Measurements from ENCODE around the gene HUS1. TPM values are rescaled to one million over a fixed set of nuclear protein-coding genes. Genes with fewer than 3 reads are reported as not detected.

HUS1 gene
- polyA plus RNA-seq, 1 donor, result 20.1 TPM

DNA sequence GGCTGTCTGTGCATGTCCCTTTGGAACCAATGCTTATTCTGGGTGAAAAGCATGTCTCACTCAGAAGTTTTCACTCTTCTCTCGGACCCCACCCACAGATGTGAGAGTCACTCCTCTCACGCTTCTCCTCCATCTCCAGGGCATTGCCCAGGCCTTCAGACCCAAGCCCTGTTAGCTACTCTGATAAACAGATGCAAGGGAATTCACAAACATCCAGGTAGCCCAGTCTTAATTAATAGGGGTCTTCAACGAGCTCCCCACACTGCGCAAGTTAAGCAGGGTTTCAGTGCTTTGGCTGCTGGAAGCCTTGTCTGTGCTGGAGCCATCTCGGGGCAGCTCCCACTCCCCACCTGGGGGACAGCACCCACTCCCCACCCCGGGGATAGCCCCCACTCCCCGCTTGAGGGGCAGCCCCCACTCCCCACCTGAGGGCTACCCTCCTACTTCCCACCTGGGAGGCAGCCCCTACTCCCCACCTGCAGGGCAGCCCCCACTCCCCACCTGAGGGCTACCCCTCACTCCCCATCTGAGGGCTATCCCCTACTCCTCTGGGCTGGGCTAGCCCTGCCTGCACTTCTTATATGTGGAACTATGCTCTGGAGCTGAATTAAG lies 39.9 kb downstream of the HUS1 start:
- peaks cover 19% of the 10 kb centered on the region for H3K4me1 ChIP-seq (ENCODE audit: control insufficient read depth, insufficient read depth, low read length)
- peak overlapping the region; percentile 21 for H3K27ac ChIP-seq (ENCODE audit: low read length)
- H3K36me3 ChIP-seq (ENCODE audit: control insufficient read depth, insufficient read depth, low read length), result no peaks in the 10 kb centered on the region
- H3K4me3 ChIP-seq (ENCODE audit: low read length), result no peak overlapping the region
- no peaks in the 10 kb centered on the region for H3K9me3 ChIP-seq (ENCODE audit: control insufficient read depth, low read depth, low read length)
- no CpG with 5 or more reads among the region's 7 CpGs for WGBS (ENCODE audit: insufficient coverage, low lambda C conversion rate)
- H3K27me3 ChIP-seq (ENCODE audit: control insufficient read depth, insufficient read depth, low read length), result no peaks in the 10 kb centered on the region
- DNase-seq, result no peak

DNA sequence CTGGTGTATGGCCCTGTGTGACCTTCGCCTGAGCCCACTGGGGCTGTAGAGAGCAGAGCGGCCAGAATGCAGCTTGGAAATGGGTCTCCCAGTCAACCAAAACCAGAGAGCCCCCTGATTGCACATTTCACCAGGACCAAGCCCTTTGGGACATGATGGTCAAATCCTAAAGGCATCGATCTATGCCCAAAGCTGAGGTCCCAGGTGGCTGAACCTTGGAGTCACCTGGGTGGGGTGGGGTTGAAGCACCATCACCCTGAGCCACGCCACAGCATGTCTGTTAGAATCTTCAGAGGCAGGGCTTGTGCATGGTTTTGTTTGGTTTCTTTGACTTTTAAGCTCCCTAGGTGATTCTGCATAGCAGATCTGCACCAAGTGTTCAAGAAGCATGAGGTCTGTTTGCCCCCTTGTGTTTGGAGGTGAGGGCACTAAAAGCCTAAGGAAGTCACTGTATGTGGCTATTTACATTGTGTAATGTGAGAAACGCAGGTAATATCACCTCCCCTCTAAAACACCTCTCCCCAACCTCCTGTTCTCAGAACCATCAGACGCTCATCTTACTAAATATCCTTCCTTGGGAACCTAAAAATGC lies 40.7 kb downstream of the HUS1 start:
- no peak overlapping the region for H3K4me3 ChIP-seq (ENCODE audit: low read length)
- 92% methylated on average over 2 of the region's 6 CpGs for WGBS (ENCODE audit: insufficient coverage, low lambda C conversion rate)
- peaks cover 19% of the 10 kb centered on the region for H3K4me1 ChIP-seq (ENCODE audit: control insufficient read depth, insufficient read depth, low read length)
- H3K27ac ChIP-seq (ENCODE audit: low read length), result no peak overlapping the region
- no peaks in the 10 kb centered on the region for H3K9me3 ChIP-seq (ENCODE audit: control insufficient read depth, low read depth, low read length)
- H3K27me3 ChIP-seq (ENCODE audit: control insufficient read depth, insufficient read depth, low read length), result no peaks in the 10 kb centered on the region
- H3K36me3 ChIP-seq (ENCODE audit: control insufficient read depth, insufficient read depth, low read length), result no peaks in the 10 kb centered on the region
- DNase-seq, result no peak

DNA sequence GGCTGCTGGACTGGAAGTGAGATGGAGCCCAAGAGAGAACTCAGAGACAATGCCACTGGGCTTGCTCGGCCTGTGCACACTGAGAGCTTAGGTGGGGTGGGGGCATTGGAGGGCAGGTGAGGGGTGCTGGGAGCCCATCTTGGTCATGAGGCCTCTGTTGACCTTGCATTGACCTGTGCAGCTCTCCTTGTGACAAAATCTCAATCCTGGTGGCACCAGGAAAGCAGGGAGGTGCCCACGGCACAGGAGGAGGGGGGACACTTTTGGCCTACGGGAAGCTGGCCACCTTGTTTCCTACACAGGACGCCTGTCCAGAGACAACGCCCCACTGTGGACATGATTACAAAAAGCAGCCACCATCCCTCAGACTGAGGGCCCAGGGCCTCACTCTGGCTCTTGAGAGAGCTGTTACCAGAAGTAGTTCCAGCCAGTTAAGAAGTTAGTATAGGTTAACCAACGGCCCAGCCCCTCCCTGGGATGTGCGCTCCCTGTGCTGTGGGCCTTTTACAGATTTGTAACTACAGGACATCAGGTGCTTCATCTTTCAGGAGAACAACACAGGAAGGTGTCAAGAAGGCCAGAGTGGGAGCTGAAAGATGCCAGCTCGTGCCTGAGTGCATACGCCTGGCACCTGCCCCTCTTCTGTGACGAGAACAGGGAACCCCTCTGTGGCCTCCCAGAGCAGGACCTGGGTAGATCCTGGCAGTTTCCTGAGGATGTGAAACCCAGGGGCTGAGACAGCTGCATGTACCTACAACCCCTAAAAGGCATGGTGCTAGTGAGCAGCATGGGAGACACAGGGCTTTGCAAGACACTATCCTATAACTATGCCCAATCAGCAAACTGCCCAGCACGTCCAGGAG lies 41.5 kb downstream of the HUS1 start:
- Histone ChIP-seq H3K4me1 (ENCODE audit: control insufficient read depth, insufficient read depth, low read length) (peaks cover 19% of the 10 kb centered on the region), H3K27ac (ENCODE audit: low read length) (no peak overlapping the region), H3K9me3 (ENCODE audit: control insufficient read depth, low read depth, low read length) (no peaks in the 10 kb centered on the region), H3K36me3 (ENCODE audit: control insufficient read depth, insufficient read depth, low read length) (no peaks in the 10 kb centered on the region), H3K4me3 (ENCODE audit: low read length) (no peak overlapping the region), H3K27me3 (ENCODE audit: control insufficient read depth, insufficient read depth, low read length) (no peaks in the 10 kb centered on the region)
- no CpG with 5 or more reads among the region's 11 CpGs for WGBS (ENCODE audit: insufficient coverage, low lambda C conversion rate)
- DNase-seq, result no peak

DNA sequence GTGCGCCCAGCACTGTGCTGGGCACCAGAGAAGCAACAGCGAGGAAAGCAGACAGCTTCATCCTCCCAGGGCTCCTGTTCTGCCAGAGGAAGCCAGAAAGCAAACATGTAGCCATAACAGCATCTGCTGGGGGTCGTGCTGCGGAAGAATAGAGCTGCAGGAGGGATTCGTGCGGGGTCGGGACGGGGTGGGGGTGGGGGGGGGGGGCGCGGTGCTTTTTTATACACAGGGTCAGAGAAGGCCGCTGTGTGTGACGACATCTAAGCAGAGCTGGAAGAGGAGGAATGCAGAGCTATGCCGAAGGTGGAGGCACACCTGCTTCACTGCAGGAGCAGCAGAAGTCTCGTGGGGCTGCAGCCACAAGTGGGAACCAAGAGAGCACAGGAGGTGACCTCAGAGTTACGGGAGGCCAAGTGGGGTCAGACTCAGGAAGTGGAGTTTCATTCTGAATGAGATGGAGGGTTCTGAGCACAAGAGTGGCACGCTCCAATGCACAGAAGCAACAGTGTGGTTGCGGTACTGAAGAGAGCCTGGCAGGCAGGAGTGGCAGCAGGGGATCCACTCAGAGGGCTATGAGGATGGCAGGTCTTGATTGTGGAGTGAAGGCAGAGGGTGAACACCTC lies 42.2 kb downstream of the HUS1 start:
- Histone ChIP-seq H3K27me3 (ENCODE audit: control insufficient read depth, insufficient read depth, low read length) (no peaks in the 10 kb centered on the region), H3K36me3 (ENCODE audit: control insufficient read depth, insufficient read depth, low read length) (no peaks in the 10 kb centered on the region), H3K9me3 (ENCODE audit: control insufficient read depth, low read depth, low read length) (no peaks in the 10 kb centered on the region), H3K4me3 (ENCODE audit: low read length) (no peak overlapping the region), H3K27ac (ENCODE audit: low read length) (no peak overlapping the region), H3K4me1 (ENCODE audit: control insufficient read depth, insufficient read depth, low read length) (peaks cover 19% of the 10 kb centered on the region)
- WGBS (ENCODE audit: insufficient coverage, low lambda C conversion rate), result no CpG with 5 or more reads among the region's 17 CpGs
- DNase-seq, result no peak

DNA sequence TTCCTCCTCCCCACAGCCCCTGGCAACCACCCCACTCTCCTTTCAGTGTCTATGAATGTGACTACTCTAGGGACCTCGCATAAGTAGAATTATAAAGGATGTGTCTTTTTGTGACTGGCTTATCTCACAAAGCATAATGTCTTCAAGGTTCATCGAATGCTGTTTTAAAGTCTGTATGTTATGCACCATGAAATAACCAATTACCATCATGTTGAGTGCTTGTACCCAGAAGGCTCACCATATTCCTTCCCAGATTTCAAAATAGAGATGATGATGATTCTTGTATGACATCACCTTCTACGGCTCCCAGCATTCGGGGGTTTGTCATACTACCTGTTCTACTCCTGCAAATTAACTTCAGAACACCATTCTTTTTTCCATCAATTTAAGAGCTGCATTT lies 43.1 kb downstream of the HUS1 start:
- no peak overlapping the region for H3K27ac ChIP-seq (ENCODE audit: low read length)
- peaks cover 19% of the 10 kb centered on the region for H3K4me1 ChIP-seq (ENCODE audit: control insufficient read depth, insufficient read depth, low read length)
- no peaks in the 10 kb centered on the region for H3K27me3 ChIP-seq (ENCODE audit: control insufficient read depth, insufficient read depth, low read length)
- no peaks in the 10 kb centered on the region for H3K9me3 ChIP-seq (ENCODE audit: control insufficient read depth, low read depth, low read length)
- no peak for DNase-seq
- 93% methylated on average over 2 of the region's 4 CpGs for WGBS (ENCODE audit: insufficient coverage, low lambda C conversion rate)
- no peak overlapping the region for H3K4me3 ChIP-seq (ENCODE audit: low read length)
- no peaks in the 10 kb centered on the region for H3K36me3 ChIP-seq (ENCODE audit: control insufficient read depth, insufficient read depth, low read length)

DNA sequence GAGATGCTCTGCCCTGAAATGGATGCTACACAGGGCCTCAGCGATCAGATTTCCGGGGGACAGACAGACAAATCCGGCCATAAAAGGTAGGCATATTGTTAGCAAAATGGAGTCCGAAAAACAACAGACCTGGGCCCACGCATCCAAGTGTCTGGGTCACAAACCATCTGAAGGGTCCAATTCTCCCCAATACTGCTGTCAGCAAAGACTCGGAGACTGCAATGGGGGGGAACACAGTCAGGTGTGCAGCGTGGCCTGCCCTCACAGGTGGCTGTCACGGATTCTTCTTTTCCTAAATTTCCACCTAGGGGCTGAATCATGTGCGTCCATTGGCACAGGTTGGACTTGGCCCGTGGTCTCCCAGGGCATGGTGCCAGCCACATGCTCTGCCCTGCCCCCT lies 44.1 kb downstream of the HUS1 start:
- Histone ChIP-seq H3K4me3 (ENCODE audit: low read length) (no peak overlapping the region), H3K27ac (ENCODE audit: low read length) (no peak overlapping the region), H3K27me3 (ENCODE audit: control insufficient read depth, insufficient read depth, low read length) (no peaks in the 10 kb centered on the region), H3K36me3 (ENCODE audit: control insufficient read depth, insufficient read depth, low read length) (no peaks in the 10 kb centered on the region), H3K9me3 (ENCODE audit: control insufficient read depth, low read depth, low read length) (no peaks in the 10 kb centered on the region), H3K4me1 (ENCODE audit: control insufficient read depth, insufficient read depth, low read length) (peaks cover 10% of the 10 kb centered on the region)
- no CpG with 5 or more reads among the region's 10 CpGs for WGBS (ENCODE audit: insufficient coverage, low lambda C conversion rate)
- DNase-seq, result no peak

DNA sequence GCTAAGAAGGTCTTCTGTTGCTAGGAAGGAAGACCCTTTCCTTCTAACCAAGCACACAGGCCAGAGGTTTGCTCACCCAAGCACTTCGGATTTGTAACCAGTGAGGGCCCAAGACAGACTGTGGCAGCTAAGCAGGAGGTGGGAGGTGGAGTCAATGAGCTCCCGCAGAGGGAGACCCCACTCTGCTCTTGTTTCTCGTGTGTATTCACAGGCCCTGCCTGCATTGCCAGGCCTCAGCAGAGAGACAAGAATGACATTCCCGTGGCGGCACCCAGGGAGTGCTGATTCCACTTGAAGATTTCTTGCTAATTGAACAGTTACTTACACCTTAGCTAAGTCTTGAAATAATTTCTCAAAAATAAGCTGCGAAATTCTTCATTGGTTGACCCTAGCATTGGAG lies 44.6 kb downstream of the HUS1 start:
- Histone ChIP-seq H3K4me3 (ENCODE audit: low read length) (no peak overlapping the region), H3K27ac (ENCODE audit: low read length) (no peak overlapping the region), H3K9me3 (ENCODE audit: control insufficient read depth, low read depth, low read length) (no peaks in the 10 kb centered on the region), H3K4me1 (ENCODE audit: control insufficient read depth, insufficient read depth, low read length) (peaks cover 5% of the 10 kb centered on the region), H3K36me3 (ENCODE audit: control insufficient read depth, insufficient read depth, low read length) (no peaks in the 10 kb centered on the region), H3K27me3 (ENCODE audit: control insufficient read depth, insufficient read depth, low read length) (no peaks in the 10 kb centered on the region)
- WGBS (ENCODE audit: insufficient coverage, low lambda C conversion rate), result 100% methylated on average over 1 of the region's 6 CpGs
- no peak for DNase-seq

DNA sequence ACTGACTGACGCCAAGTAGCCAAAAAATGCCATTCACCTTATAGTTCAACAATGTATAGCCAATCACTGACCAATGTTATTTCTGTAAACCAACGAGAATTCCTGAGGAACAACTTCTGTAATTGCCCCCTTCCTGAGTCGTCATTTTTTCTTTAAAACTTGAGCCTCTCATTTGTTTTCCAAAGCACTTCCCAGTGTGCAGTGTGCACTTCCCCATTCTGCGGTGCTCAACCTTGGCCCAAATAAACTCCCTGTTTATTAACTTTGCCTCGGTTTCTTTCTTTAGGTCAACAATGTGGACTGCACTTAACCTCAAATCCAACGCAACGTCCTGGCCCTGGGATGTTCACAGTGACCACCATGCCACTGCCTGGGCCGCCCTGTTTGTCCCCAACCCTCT lies 46.2 kb downstream of the HUS1 start:
- H3K4me3 ChIP-seq (ENCODE audit: low read length), result no peak overlapping the region
- H3K27me3 ChIP-seq (ENCODE audit: control insufficient read depth, insufficient read depth, low read length), result no peaks in the 10 kb centered on the region
- WGBS (ENCODE audit: insufficient coverage, low lambda C conversion rate), result no CpG with 5 or more reads among the region's 8 CpGs
- no peaks in the 10 kb centered on the region for H3K4me1 ChIP-seq (ENCODE audit: control insufficient read depth, insufficient read depth, low read length)
- H3K27ac ChIP-seq (ENCODE audit: low read length), result no peak overlapping the region
- DNase-seq, result no peak
- no peaks in the 10 kb centered on the region for H3K36me3 ChIP-seq (ENCODE audit: control insufficient read depth, insufficient read depth, low read length)
- H3K9me3 ChIP-seq (ENCODE audit: control insufficient read depth, low read depth, low read length), result no peaks in the 10 kb centered on the region

DNA sequence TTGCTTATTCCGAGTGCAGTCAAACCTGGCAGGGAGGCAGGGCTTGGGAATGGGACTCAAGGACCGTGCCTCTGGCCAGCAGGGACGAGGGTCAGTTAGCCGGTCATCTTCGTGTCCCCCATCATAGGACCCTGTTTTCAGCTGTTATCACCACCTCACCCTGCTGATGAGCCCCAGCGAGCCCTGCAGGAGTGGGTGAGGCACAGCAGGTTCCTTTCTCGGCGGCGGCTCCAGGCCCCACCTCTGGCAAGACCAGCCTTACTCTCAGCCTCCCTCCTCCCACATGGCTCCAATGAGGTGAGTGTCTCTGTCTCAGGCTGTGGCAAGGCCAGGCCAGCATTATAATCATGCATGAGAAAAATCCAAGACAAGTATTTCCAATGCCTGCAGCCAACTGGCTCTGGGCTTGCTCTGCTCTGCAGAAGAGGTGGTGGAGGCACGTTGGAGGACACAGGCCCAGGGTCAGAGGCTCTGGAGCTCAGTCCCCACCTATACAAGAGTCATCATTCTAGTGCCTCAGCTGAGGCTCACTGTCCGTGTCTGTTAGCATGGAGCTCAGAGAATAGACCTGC lies 46.9 kb downstream of the HUS1 start:
- Histone ChIP-seq H3K4me3 (ENCODE audit: low read length) (no peak overlapping the region), H3K27me3 (ENCODE audit: control insufficient read depth, insufficient read depth, low read length) (no peaks in the 10 kb centered on the region), H3K4me1 (ENCODE audit: control insufficient read depth, insufficient read depth, low read length) (no peaks in the 10 kb centered on the region), H3K36me3 (ENCODE audit: control insufficient read depth, insufficient read depth, low read length) (no peaks in the 10 kb centered on the region), H3K27ac (ENCODE audit: low read length) (no peak overlapping the region), H3K9me3 (ENCODE audit: control insufficient read depth, low read depth, low read length) (no peaks in the 10 kb centered on the region)
- DNase-seq, result no peak
- no CpG with 5 or more reads among the region's 11 CpGs for WGBS (ENCODE audit: insufficient coverage, low lambda C conversion rate)

DNA sequence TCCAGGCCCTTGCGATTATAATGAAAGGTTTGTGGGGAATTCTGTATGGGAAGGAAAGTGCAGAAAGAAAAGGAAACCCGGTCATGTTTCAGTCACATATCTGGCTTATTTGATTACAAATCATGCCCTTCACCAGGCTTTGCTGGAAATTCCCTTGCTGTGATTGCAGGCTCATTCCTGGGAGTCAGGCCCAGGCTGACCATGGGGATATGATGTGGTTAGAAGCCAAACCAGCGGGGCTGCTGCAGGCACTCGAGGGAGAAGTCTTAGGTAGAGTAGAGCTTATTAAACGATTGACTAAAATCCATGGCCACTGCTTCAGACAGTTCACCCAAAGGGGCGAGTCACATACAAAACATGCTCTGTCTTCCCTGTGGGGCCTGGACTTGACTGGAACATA lies 47.4 kb downstream of the HUS1 start:
- no CpG with 5 or more reads among the region's 6 CpGs for WGBS (ENCODE audit: insufficient coverage, low lambda C conversion rate)
- no peak for DNase-seq
- H3K9me3 ChIP-seq (ENCODE audit: control insufficient read depth, low read depth, low read length), result no peaks in the 10 kb centered on the region
- no peaks in the 10 kb centered on the region for H3K36me3 ChIP-seq (ENCODE audit: control insufficient read depth, insufficient read depth, low read length)
- H3K4me1 ChIP-seq (ENCODE audit: control insufficient read depth, insufficient read depth, low read length), result no peaks in the 10 kb centered on the region
- H3K27me3 ChIP-seq (ENCODE audit: control insufficient read depth, insufficient read depth, low read length), result no peaks in the 10 kb centered on the region
- no peak overlapping the region for H3K27ac ChIP-seq (ENCODE audit: low read length)
- H3K4me3 ChIP-seq (ENCODE audit: low read length), result no peak overlapping the region

Data from large intestine (tissue), 3 donors.